ENCODE results near the gene CRYBG1. TPM values are rescaled to one million over a fixed set of nuclear protein-coding genes. Genes with fewer than 3 reads are reported as not detected.
A peak's percentile ranks its signal among the peaks of the same experiment; 100 is the strongest.

Gene CRYBG1
- total and polyA plus RNA-seq, 8 donors = 2.3 to 9.2 (median 4.3) TPM

- Histone ChIP-seq H3K4me1 (peaks cover 0 to 5% (median 0%) of the 10 kb centered on the region in 3 donors), H3K36me3 (no peaks in the 10 kb centered on the region), H3K27ac (no peak overlapping the region), H3K4me3 (no peak overlapping the region), H3K27me3 (peaks cover 0 to 6% (median 0%) of the 10 kb centered on the region in 4 donors), H3K9me3 (no peaks in the 10 kb centered on the region)
- no peak for ATAC-seq
- no peak for DNase-seq
- TF ChIP-seq CTCF (IDR thresholded peaks at IDR 0.05) = no peak
- FAIRE-seq = no peak
- 79 to 85% methylated on average over 1 of the region's 1 CpG for WGBS, 2 donors
- intact Hi-C loops (cut with DNase I) = no loop called here
These were observed 4.1 kb upstream of the CRYBG1 start for GRCh38 chr6:106356378-106356777.

GRCh38 chr6:106359959-106360409 lies 533 bp upstream of the CRYBG1 start:
- peaks cover 0 to 5% (median 0%) of the 10 kb centered on the region in 3 donors for H3K4me1 ChIP-seq
- FAIRE-seq (no peak), ATAC-seq (peak in 1 of 4 donors; percentile 32), DNase-seq (no peak)
- intact Hi-C loops (cut with DNase I) = no loop called here
- no peak for TF ChIP-seq CTCF (IDR thresholded peaks at IDR 0.05)
- H3K36me3 ChIP-seq = no peaks in the 10 kb centered on the region
- 17 to 18% methylated on average over 12 of the region's 12 CpGs for WGBS, 2 donors
- H3K27ac ChIP-seq = no peak overlapping the region
- no peaks in the 10 kb centered on the region for H3K27me3 ChIP-seq
- H3K4me3 ChIP-seq = peak overlapping the region; percentile 18 to 72 (median 61)
- H3K9me3 ChIP-seq = no peaks in the 10 kb centered on the region

- H3K27ac ChIP-seq = peak overlapping the region in 3 of 4 donors; percentile 30 to 56 (median 34)
- peak in 3 of 6 donors; percentile 23 to 79 (median 23) for DNase-seq
- no peak for TF ChIP-seq CTCF (IDR thresholded peaks at IDR 0.05)
- H3K4me3 ChIP-seq = peak overlapping the region; percentile 53 to 72 (median 61)
- H3K36me3 ChIP-seq = no peaks in the 10 kb centered on the region
- H3K4me1 ChIP-seq = peaks cover 0 to 5% (median 0%) of the 10 kb centered on the region in 3 donors
- 1% methylated on average over 27 to 31 of the region's 31 CpGs for WGBS, 2 donors
- no peaks in the 10 kb centered on the region for H3K9me3 ChIP-seq
- FAIRE-seq = no peak
- ATAC-seq = peak; percentile 54 to 70 (median 64)
- H3K27me3 ChIP-seq = no peaks in the 10 kb centered on the region
- intact Hi-C loops (cut with DNase I) = no loop called here
These were observed 493 bp downstream of the CRYBG1 start for GRCh38 chr6:106360989-106361430.

- intact Hi-C loops (cut with DNase I) = no loop called here
- WGBS, 2 donors = 91 to 100% methylated on average over 3 of the region's 3 CpGs
- peaks cover 0 to 5% (median 0%) of the 10 kb centered on the region in 3 donors for H3K4me1 ChIP-seq
- TF ChIP-seq CTCF (IDR thresholded peaks at IDR 0.05) = no peak
- no peak for ATAC-seq
- no peak for DNase-seq
- H3K27me3 ChIP-seq = no peaks in the 10 kb centered on the region
- H3K9me3 ChIP-seq = no peaks in the 10 kb centered on the region
- H3K36me3 ChIP-seq = no peaks in the 10 kb centered on the region
- H3K4me3 ChIP-seq = no peak overlapping the region
- no peak for FAIRE-seq
- no peak overlapping the region for H3K27ac ChIP-seq
These were observed 3.1 kb downstream of the CRYBG1 start for GRCh38 chr6:106363401-106364138.

- Histone ChIP-seq H3K27ac (no peak overlapping the region), H3K27me3 (no peaks in the 10 kb centered on the region), H3K9me3 (no peaks in the 10 kb centered on the region), H3K36me3 (no peaks in the 10 kb centered on the region), H3K4me1 (no peaks in the 10 kb centered on the region), H3K4me3 (no peak overlapping the region)
- 60 to 62% methylated on average over 2 of the region's 2 CpGs for WGBS, 2 donors
- ATAC-seq = no peak
- no peak for TF ChIP-seq CTCF (IDR thresholded peaks at IDR 0.05)
- DNase-seq = no peak
- FAIRE-seq = no peak
- intact Hi-C loops (cut with DNase I) = no loop called here
These were observed 9.2 kb downstream of the CRYBG1 start for GRCh38 chr6:106369739-106370138.

Data from pancreas (tissue), 10 donors.